PC-9 (cell line): Measurements from ENCODE around the gene SLC40A1.

Source experiments
- CTCF ChIP-seq: fragments of 200-600 bp; sonication (generic); conservative IDR thresholded peaks from 2 replicates; pipeline ENCODE4 v1.6.1; 2017; ENCODE audit warnings: mixed run types, antibody characterized with exemption, mild to moderate bottlenecking, moderate library complexity
- EZH2 ChIP-seq: fragments of 200-600 bp; sonication (generic); IDR thresholded peaks from 2 replicates; pipeline ENCODE4 v1.8.0; 2017; ENCODE audit warnings: antibody characterized with exemption, low read depth

DNA sequence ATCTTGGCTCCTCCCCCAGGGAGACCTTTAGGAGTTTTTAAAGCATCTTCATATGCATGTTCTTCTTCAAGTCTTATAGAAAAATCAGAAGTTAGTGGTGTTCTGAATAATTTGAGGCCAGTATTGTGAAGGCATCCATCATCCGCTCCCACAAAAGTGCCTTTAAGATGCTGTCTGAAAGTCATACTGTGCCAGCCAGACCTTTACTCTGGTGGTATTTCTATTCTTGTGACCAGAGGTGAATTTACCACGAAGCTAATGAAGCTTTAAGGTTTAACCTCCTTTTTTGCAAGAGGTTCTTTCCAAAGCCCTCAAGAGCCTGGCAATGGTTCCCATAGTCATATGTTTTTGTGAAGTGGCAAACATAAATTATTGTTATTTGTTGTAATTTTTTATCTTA, 54.3 kb downstream of the SLC40A1 start:
- TF ChIP-seq CTCF, result no peak
- no peak for TF ChIP-seq EZH2
